Medulla oblongata (tissue), 1 donor: ENCODE data around the gene CTNNB1.

Experiments
- DNase-seq: peaks from one replicate; pipeline ENCODE4 v3.0.0-alpha.2; 2015; ENCODE audit errors: extremely low spot score

CTNNB1 gene

GRCh38 chr3:41219424-41219823 is 20.1 kb downstream of the CTNNB1 start:
- no peak for DNase-seq

GRCh38 chr3:41220906-41221677 is 21.8 kb downstream of the CTNNB1 start:
- DNase-seq = no peak

GRCh38 chr3:41222012-41222411 is 22.7 kb downstream of the CTNNB1 start:
- no peak for DNase-seq

- no peak for DNase-seq
These were observed 23.2 kb downstream of the CTNNB1 start for GRCh38 chr3:41222501-41222900.

- DNase-seq = no peak
These were observed 23.8 kb downstream of the CTNNB1 start for GRCh38 chr3:41223078-41223477.

- no peak for DNase-seq
These were observed 24.4 kb downstream of the CTNNB1 start for GRCh38 chr3:41223691-41224090.

- no peak for DNase-seq
These were observed 25.0 kb downstream of the CTNNB1 start for GRCh38 chr3:41224120-41224806.

GRCh38 chr3:41234823-41235721 is 35.8 kb downstream of the CTNNB1 start:
- DNase-seq = peak; percentile 32

GRCh38 chr3:41236228-41236627 is 36.9 kb downstream of the CTNNB1 start:
- no peak for DNase-seq

GRCh38 chr3:41237907-41238306 is 38.6 kb downstream of the CTNNB1 start:
- DNase-seq = no peak

- DNase-seq = no peak
These were observed 40.3 kb downstream of the CTNNB1 start for GRCh38 chr3:41239587-41239986.

GRCh38 chr3:41241161-41241560 is 41.9 kb downstream of the CTNNB1 start:
- no peak for DNase-seq

GRCh38 chr3:41241800-41242571 is 42.7 kb downstream of the CTNNB1 start:
- no peak for DNase-seq

GRCh38 chr3:41243183-41243582 is 43.9 kb downstream of the CTNNB1 start:
- DNase-seq = no peak

- no peak for DNase-seq
These were observed 45.5 kb downstream of the CTNNB1 start for GRCh38 chr3:41244620-41245336.

- DNase-seq = peak; percentile 62
These were observed 48.0 kb downstream of the CTNNB1 start for GRCh38 chr3:41247055-41248004.

- DNase-seq = no peak
These were observed 49.2 kb downstream of the CTNNB1 start for GRCh38 chr3:41248525-41248924.

GRCh38 chr3:41249318-41249717 is 50.0 kb downstream of the CTNNB1 start:
- DNase-seq = no peak

- DNase-seq = no peak
These were observed 51.5 kb downstream of the CTNNB1 start for GRCh38 chr3:41250825-41251224.

- no peak for DNase-seq
These were observed 52.3 kb downstream of the CTNNB1 start for GRCh38 chr3:41251593-41251992.
